Nephron (organoid): ENCODE measurements around the gene CYBA.
"Not testable (repeated sequence)": the region's sequence is repeated elsewhere in the genome, so short reads cannot be mapped to it uniquely, and the experiment has no call there.

Source experiments
- H3K27ac Mint-ChIP-seq, 3 experiments: 2 replicates each; pipeline ENCODE4 v1.8.0; 2020; ENCODE audit warnings: mixed read lengths in 3 of 3, mild to moderate bottlenecking in 2 of 3, moderate library complexity in 1 of 3
- H3K27me3 Mint-ChIP-seq: 2 replicates; pipeline ENCODE4 v1.8.0; 2021; ENCODE audit warnings: low read depth, mild to moderate bottlenecking, moderate library complexity, mixed read lengths
- H3K36me3 Mint-ChIP-seq: 2 replicates; pipeline ENCODE4 v1.8.0; 2020; ENCODE audit warnings: low read depth, mixed read lengths
- H3K4me1 Mint-ChIP-seq: 2 replicates; pipeline ENCODE4 v1.8.0; 2020; ENCODE audit warnings: mixed read lengths
- H3K4me3 Mint-ChIP-seq, 3 experiments: 2 replicates each; pipeline ENCODE4 v1.8.0; 2020; ENCODE audit warnings: mild to moderate bottlenecking in 3 of 3, mixed read lengths in 3 of 3, moderate library complexity in 2 of 3
- H3K9me3 Mint-ChIP-seq: 2 replicates; pipeline ENCODE4 v1.8.0; 2020; ENCODE audit warnings: mixed read lengths
- CTCF ChIP-seq, 3 experiments: fragments of 200-600 bp; sonication (generic); IDR thresholded peaks; one replicate each; pipeline ENCODE4 v1.5.0; 2021; ENCODE audit warnings: antibody characterized with exemption in 3 of 3; ENCODE audit not compliant: unreplicated experiment in 3 of 3

The CYBA gene

GRCh38 chr16:88671806-88672205 is 21.0 kb upstream of the CYBA start:
- Mint-ChIP-seq H3K27me3 (peaks cover 4% of the 10 kb centered on the region), H3K27ac (no peak overlapping the region), H3K9me3 (no peaks in the 10 kb centered on the region), H3K36me3 (peaks cover 4% of the 10 kb centered on the region), H3K4me1 (peaks cover 21% of the 10 kb centered on the region), H3K4me3 (no peak overlapping the region)
- TF ChIP-seq CTCF (IDR thresholded peaks at IDR 0.05; ENCODE audit: unreplicated experiment in 3 of 3) = no peak

- Mint-ChIP-seq H3K4me3 (no peak overlapping the region), H3K36me3 (peaks cover 4% of the 10 kb centered on the region), H3K27me3 (peaks cover 4% of the 10 kb centered on the region)
Observed at GRCh38 chr16:88669980-88670379, 19.1 kb upstream of the CYBA start.

GRCh38 chr16:88669493-88669892 is 18.6 kb upstream of the CYBA start:
- H3K27me3 Mint-ChIP-seq, H3K27ac Mint-ChIP-seq, H3K4me3 Mint-ChIP-seq, H3K9me3 Mint-ChIP-seq, H3K36me3 Mint-ChIP-seq: not testable (repeated sequence)
- H3K4me1 Mint-ChIP-seq = peaks cover 23% of the 10 kb centered on the region

More at GRCh38 chr16:88669980-88670379, 19.1 kb upstream of the CYBA start:
- H3K9me3 Mint-ChIP-seq = no peaks in the 10 kb centered on the region
- TF ChIP-seq CTCF (IDR thresholded peaks at IDR 0.05; ENCODE audit: unreplicated experiment in 3 of 3) = no peak
- no peak overlapping the region for H3K27ac Mint-ChIP-seq
- peaks cover 23% of the 10 kb centered on the region for H3K4me1 Mint-ChIP-seq

- H3K27me3 Mint-ChIP-seq = peaks cover 4% of the 10 kb centered on the region
- TF ChIP-seq CTCF (IDR thresholded peaks at IDR 0.05; ENCODE audit: unreplicated experiment in 3 of 3) = no peak
- H3K9me3 Mint-ChIP-seq = no peaks in the 10 kb centered on the region
- H3K4me1 Mint-ChIP-seq = peaks cover 15% of the 10 kb centered on the region
- H3K27ac Mint-ChIP-seq = no peak overlapping the region
- peak overlapping the region in 1 of 3 experiments; percentile 16 for H3K4me3 Mint-ChIP-seq
- H3K36me3 Mint-ChIP-seq = peaks cover 4% of the 10 kb centered on the region
Observed at GRCh38 chr16:88667461-88667860, 16.6 kb upstream of the CYBA start.

- H3K27ac Mint-ChIP-seq = no peak overlapping the region
- H3K4me3 Mint-ChIP-seq = peak overlapping the region; percentile 75 to 94 (median 89)
- TF ChIP-seq CTCF (IDR thresholded peaks at IDR 0.05; ENCODE audit: unreplicated experiment in 3 of 3) = no peak
- no peaks in the 10 kb centered on the region for H3K9me3 Mint-ChIP-seq
- peaks cover 4% of the 10 kb centered on the region for H3K36me3 Mint-ChIP-seq
- peaks cover 4% of the 10 kb centered on the region for H3K27me3 Mint-ChIP-seq
- peaks cover 25% of the 10 kb centered on the region for H3K4me1 Mint-ChIP-seq
Observed at GRCh38 chr16:88665570-88665969, 14.7 kb upstream of the CYBA start.

- Mint-ChIP-seq H3K27ac (no peak overlapping the region), H3K4me3 (peak overlapping the region; percentile 75 to 94 (median 89)), H3K4me1 (peaks cover 25% of the 10 kb centered on the region), H3K36me3 (peaks cover 4% of the 10 kb centered on the region), H3K27me3 (peaks cover 4% of the 10 kb centered on the region), H3K9me3 (no peaks in the 10 kb centered on the region)
- no peak for TF ChIP-seq CTCF (IDR thresholded peaks at IDR 0.05; ENCODE audit: unreplicated experiment in 3 of 3)
Observed at GRCh38 chr16:88665148-88665547, 14.3 kb upstream of the CYBA start.
